ENCODE results near the gene PPP1R12B. TPM values are rescaled to one million over a fixed set of nuclear protein-coding genes. Genes with fewer than 3 reads are reported as not detected.

Gene PPP1R12B
- total RNA-seq, 1 experiment from 2014 or later = 33.3 TPM

DNA sequence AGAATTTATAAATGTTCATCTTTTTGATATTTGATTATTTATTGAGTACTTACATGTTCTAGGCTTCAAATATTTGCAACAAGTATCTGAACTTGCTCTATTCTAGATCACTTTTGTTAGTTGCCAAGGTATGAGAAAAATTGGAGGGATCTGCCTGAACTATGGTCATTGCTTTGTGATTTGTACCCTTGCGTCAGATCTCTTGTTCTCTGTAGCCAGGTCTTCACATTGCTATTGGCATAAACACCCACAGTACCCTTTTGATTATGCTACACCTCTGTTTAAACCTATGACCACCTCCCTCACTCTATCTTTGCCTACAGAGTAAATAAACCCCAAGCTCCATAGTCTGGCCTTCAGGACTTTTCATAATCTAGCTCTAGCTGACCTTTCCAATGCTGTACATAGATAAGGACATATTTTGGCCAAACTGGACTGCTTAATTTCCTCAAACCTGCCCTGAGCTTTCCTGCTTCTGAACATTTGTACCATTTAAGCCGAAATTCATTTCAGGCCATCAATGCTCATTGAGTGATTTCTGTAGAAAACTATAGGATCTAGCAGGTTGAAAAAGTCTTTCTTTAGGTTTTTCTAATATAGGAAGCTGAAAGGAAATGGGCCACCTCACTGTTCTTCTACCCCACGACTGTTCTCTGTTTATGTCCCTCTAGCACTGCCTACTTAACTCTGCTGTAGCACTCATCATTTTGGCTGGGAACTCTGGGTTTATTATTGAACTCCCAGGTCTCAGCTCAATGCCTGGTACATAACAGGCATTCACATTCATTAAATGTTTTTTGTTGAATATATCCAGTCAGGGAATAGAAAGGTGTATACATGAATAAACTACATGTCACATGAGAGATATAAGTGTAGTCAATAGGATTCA lies 84.9 kb downstream of the PPP1R12B start:
- Histone ChIP-seq H2AFZ (no peak overlapping the region), H3K9me3 (ENCODE audit: insufficient read depth, low read depth) (no peaks in the 10 kb centered on the region), H3K79me2 (ENCODE audit: low read depth) (no peaks in the 10 kb centered on the region), H3K36me3 (ENCODE audit: low read depth) (peaks cover 10% of the 10 kb centered on the region; the same call in 1 of the 2 replicates), H3K9me2 (ENCODE audit: insufficient read depth) (no peaks in the 10 kb centered on the region), H3K4me1 (replicated peaks; ENCODE audit: insufficient read depth) (no peaks in the 10 kb centered on the region), H3K4me3 (no peak overlapping the region), H3F3A (ENCODE audit: insufficient read depth, low read depth) (no peaks in the 10 kb centered on the region), H3K4me2 (no peak overlapping the region), H4K20me1 (ENCODE audit: insufficient read depth) (no peaks in the 10 kb centered on the region), H3K27ac (no peak overlapping the region), H3K27me3 (ENCODE audit: insufficient read depth, low read depth) (no peaks in the 10 kb centered on the region)
- ChIA-PET CTCF (no interaction called here), POLR2A (ENCODE audit: unreplicated experiment) (no interaction called here)
- intact Hi-C loops (cut with micrococcal nuclease; ENCODE audit: unreplicated experiment) = no loop called here
- BruUV-seq (replicated peaks) = no TSS peak
- no peak for DNase-seq
- no peak for TF ChIP-seq CTCF (conservative IDR thresholded peaks at IDR 0.05)
- TF ChIP-seq EZH2 (IDR thresholded peaks at IDR 0.05; ENCODE audit: low read depth) = no peak

- Histone ChIP-seq H3K9me2 (ENCODE audit: insufficient read depth) (no peaks in the 10 kb centered on the region), H2AFZ (no peak overlapping the region), H3K79me2 (ENCODE audit: low read depth) (no peaks in the 10 kb centered on the region), H3K4me1 (replicated peaks; ENCODE audit: insufficient read depth) (no peaks in the 10 kb centered on the region), H3K27me3 (ENCODE audit: insufficient read depth, low read depth) (no peaks in the 10 kb centered on the region), H3K4me3 (no peak overlapping the region), H3K36me3 (ENCODE audit: low read depth) (peaks cover 10% of the 10 kb centered on the region; the same call in 1 of the 2 replicates), H3F3A (ENCODE audit: insufficient read depth, low read depth) (no peaks in the 10 kb centered on the region), H3K4me2 (no peak overlapping the region), H4K20me1 (ENCODE audit: insufficient read depth) (no peaks in the 10 kb centered on the region), H3K9me3 (ENCODE audit: insufficient read depth, low read depth) (no peaks in the 10 kb centered on the region), H3K27ac (no peak overlapping the region)
- POLR2A ChIA-PET (ENCODE audit: unreplicated experiment) = no interaction called here
- DNase-seq = no peak
- BruUV-seq (replicated peaks) = no TSS peak
- intact Hi-C loops (cut with micrococcal nuclease; ENCODE audit: unreplicated experiment) = no loop called here
- CTCF ChIA-PET = no interaction called here
- TF ChIP-seq CTCF (conservative IDR thresholded peaks at IDR 0.05) (no peak), EZH2 (IDR thresholded peaks at IDR 0.05; ENCODE audit: low read depth) (no peak)
Observed at GRCh38 chr1:202434059-202434458, 85.6 kb downstream of the PPP1R12B start.

DNA sequence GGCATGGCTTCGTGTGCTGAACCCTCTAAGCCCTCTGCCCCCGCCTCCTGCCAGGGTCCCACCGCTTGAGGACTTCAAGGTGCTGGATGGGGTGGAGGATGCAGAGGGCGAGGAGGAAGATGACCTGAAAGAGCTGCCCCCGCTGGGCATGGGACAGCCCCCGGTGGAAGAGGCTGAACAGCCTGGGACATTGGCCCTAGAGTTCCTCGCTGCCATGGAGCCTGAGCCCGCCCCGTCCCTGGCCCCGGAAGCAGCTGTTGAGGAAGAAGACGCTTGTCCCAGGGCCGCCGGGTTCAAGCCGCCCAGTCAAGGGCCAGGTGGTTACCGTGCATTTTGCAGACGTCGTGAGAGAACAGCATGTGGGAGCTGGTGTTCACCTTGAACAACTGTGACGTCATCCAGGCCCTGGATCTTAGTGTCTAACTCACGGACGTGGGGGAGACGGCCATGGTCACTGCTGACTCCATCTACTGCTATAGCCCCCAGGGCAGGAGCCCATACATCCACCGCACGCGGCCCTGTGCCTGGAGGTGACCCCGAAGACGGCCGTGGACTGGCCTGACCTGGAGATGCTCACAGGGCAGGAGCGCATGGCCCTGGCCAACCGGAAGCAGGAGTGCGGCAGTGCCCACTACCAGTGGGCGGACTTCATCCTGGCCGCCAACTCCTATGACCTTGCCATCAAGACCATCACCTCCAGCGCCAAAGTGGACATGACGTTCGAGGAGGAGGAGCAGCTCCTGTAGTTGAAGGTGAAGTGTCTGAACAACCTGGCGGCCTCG lies 90.1 kb downstream of the PPP1R12B start:
- DNase-seq = no peak
- Histone ChIP-seq H3K4me3 (no peak overlapping the region), H3K27me3 (ENCODE audit: insufficient read depth, low read depth) (no peaks in the 10 kb centered on the region), H3K9me3 (ENCODE audit: insufficient read depth, low read depth) (no peaks in the 10 kb centered on the region), H3K36me3 (ENCODE audit: low read depth) (peaks cover 26% of the 10 kb centered on the region; the same call in 1 of the 2 replicates), H3F3A (ENCODE audit: insufficient read depth, low read depth) (no peaks in the 10 kb centered on the region), H3K4me2 (no peak overlapping the region), H3K79me2 (ENCODE audit: low read depth) (no peaks in the 10 kb centered on the region), H3K9me2 (ENCODE audit: insufficient read depth) (no peaks in the 10 kb centered on the region), H2AFZ (no peak overlapping the region), H4K20me1 (ENCODE audit: insufficient read depth) (no peaks in the 10 kb centered on the region), H3K27ac (no peak overlapping the region), H3K4me1 (replicated peaks; ENCODE audit: insufficient read depth) (no peaks in the 10 kb centered on the region)
- ChIA-PET POLR2A (ENCODE audit: unreplicated experiment) (no interaction called here), CTCF (interaction anchor here (0.7 kb wide), 1 partner anchor 1129 kb away, joined by 4 read pairs; no protein-coding TSS in a partner anchor)
- no TSS peak for BruUV-seq (replicated peaks)
- TF ChIP-seq EZH2 (IDR thresholded peaks at IDR 0.05; ENCODE audit: low read depth) (no peak), CTCF (conservative IDR thresholded peaks at IDR 0.05) (no peak)
- intact Hi-C loops (cut with micrococcal nuclease; ENCODE audit: unreplicated experiment) = no loop called here
